ENCODE results near the gene GJA9.

- TF ChIP-seq POLR2A (IDR thresholded peaks at IDR 0.05) (no peak), CTCF (IDR thresholded peaks at IDR 0.05) (no peak), POLR2AphosphoS5 (IDR thresholded peaks at IDR 0.05) (no peak)
Measured at GRCh38 chr1:38908821-38909220, 27.4 kb upstream of the GJA9 start.
